HCT116 (cell line): ENCODE results near the gene ARHGAP31. TPM values are rescaled to one million over a fixed set of nuclear protein-coding genes. Genes with fewer than 3 reads are reported as not detected.

Experiments
- ATAC-seq: fragments of 200-7000 bp; cut with Tn5 transposase; 2 replicates; pipeline ENCODE4 v1.9.1; 2020; ENCODE audit warnings: mild to moderate bottlenecking, moderate library complexity
- BruUV-seq: library from RNA; stranded (reverse); fragments of 400-500 nt; replicated peaks from 2 replicates; lab custom pipeline; 2021; lab: Mats Ljungman, UMichigan
- CTCF ChIA-PET: fragments of 300-600 bp; sonication (Branson Sonifier 250); formaldehyde crosslinking; loops from one replicate; lab custom pipeline; 2021; ENCODE audit warnings: antibody characterized with exemption; lab: Charles Lee
- POLR2A ChIA-PET: fragments of 300-600, 350-600 bp; sonication (Branson Sonifier 250); formaldehyde crosslinking; loops from one replicate; lab custom pipeline; 2021; ENCODE audit warnings: antibody characterized with exemption; lab: Charles Lee
- RAD21 ChIA-PET, 2 experiments: fragments of 300-600 bp; sonication (Branson Sonifier 250); formaldehyde crosslinking; loops; one replicate each; lab custom pipeline; 2023; ENCODE audit warnings: low total read pairs in 2 of 2; ENCODE audit not compliant: uncharacterized antibody in 2 of 2, unreplicated experiment in 2 of 2, low non-redundant PET in 1 of 2; lab: Charles Lee
- DNase-seq: peaks from one replicate; pipeline ENCODE4 v3.0.0-alpha.2; 2010; ENCODE audit warnings: low read depth, low spot score
- H2AFZ ChIP-seq: fragments of 200-600 bp; shearing (Covaris generic), sonication (generic); 2 replicates; pipeline ENCODE4 v1.6.1; 2017; ENCODE audit warnings: low read depth, mixed run types, mixed read lengths, antibody characterized with exemption, low read length; ENCODE audit not compliant: poor library complexity, severe bottlenecking
- H3K27ac ChIP-seq: 2 replicates; pipeline ENCODE4 v1.5.1; 2012; ENCODE audit warnings: low read depth, low read length
- H3K27me3 ChIP-seq: fragments of 200-600 bp; sonication (generic); 2 replicates; pipeline ENCODE4 v1.6.1; 2016; ENCODE audit warnings: mixed run types, low read length, mixed read lengths; ENCODE audit not compliant: insufficient read depth
- H3K36me3 ChIP-seq, 2 experiments: fragments of 200-500 bp in 1 of 2; fragments of 200-600 bp in 1 of 2; sonication (Bioruptor generic) in 1 of 2; sonication (generic) in 1 of 2; 2 replicates each; pipeline versions ENCODE4 v1.5.1 to v1.6.1; 2014 to 2016; ENCODE audit warnings: low read length in 2 of 2, inconsistent platforms in 1 of 2, mixed read lengths in 1 of 2, mixed run types in 1 of 2; ENCODE audit not compliant: insufficient read depth in 2 of 2, control insufficient read depth in 1 of 2
- H3K4me1 ChIP-seq, 2 experiments: fragments of 200-600 bp in 1 of 2; sonication (generic) in 1 of 2; 2 replicates each; pipeline versions ENCODE4 v1.5.1 to v1.6.1; 2012 to 2017; ENCODE audit warnings: low read length in 2 of 2, inconsistent platforms in 1 of 2, mild to moderate bottlenecking in 1 of 2, mixed read lengths in 1 of 2, mixed run types in 1 of 2, moderate library complexity in 1 of 2; ENCODE audit not compliant: insufficient read depth in 2 of 2, control insufficient read depth in 1 of 2
- H3K4me2 ChIP-seq: fragments of 200-600 bp; sonication (generic); 2 replicates; pipeline ENCODE4 v1.6.1; 2017; ENCODE audit warnings: mixed run types, low read length, mixed read lengths
- H3K4me3 ChIP-seq, 2 experiments: fragments of 200-600 bp in 1 of 2; sonication (generic) in 1 of 2; replicated peaks in 1 of 2; 2 replicates each; pipeline ENCODE4 v1.5.1; 2011 to 2016; ENCODE audit warnings: low read length in 2 of 2, control low read depth in 1 of 2, low read depth in 1 of 2, mild to moderate bottlenecking in 1 of 2, mixed read lengths in 1 of 2, mixed run types in 1 of 2
- H3K79me2 ChIP-seq: fragments of 200-600 bp; sonication (generic); 2 replicates; pipeline ENCODE4 v1.6.1; 2017; ENCODE audit warnings: mild to moderate bottlenecking, mixed run types, low read length, moderate library complexity, mixed read lengths; ENCODE audit not compliant: insufficient read depth
- H3K9ac ChIP-seq: fragments of 200-600 bp; sonication (generic); 2 replicates; pipeline ENCODE4 v1.6.1; 2016; ENCODE audit warnings: low read length, mixed read lengths
- H3K9me2 ChIP-seq: fragments of 200-600 bp; sonication (generic), shearing (Covaris generic); 2 replicates; pipeline ENCODE4 v1.6.1; 2017; ENCODE audit warnings: mixed run types, mild to moderate bottlenecking, moderate library complexity; ENCODE audit not compliant: insufficient read depth
- H3K9me3 ChIP-seq, 2 experiments: fragments of 200-500 bp in 1 of 2; fragments of 200-600 bp in 1 of 2; sonication (Bioruptor generic) in 1 of 2; sonication (generic) in 1 of 2; 2 replicates each; pipeline ENCODE4 v1.6.1; 2014 to 2017; ENCODE audit warnings: low read length in 2 of 2, mixed read lengths in 2 of 2, inconsistent platforms in 1 of 2, low read depth in 1 of 2, mild to moderate bottlenecking in 1 of 2, mixed run types in 1 of 2, moderate library complexity in 1 of 2; ENCODE audit not compliant: control insufficient read depth in 1 of 2, insufficient read depth in 1 of 2
- H4K20me1 ChIP-seq: fragments of 200-600 bp; sonication (generic), shearing (Covaris generic); 2 replicates; pipeline ENCODE4 v1.6.1; 2017; ENCODE audit warnings: mixed run types, mild to moderate bottlenecking, moderate library complexity; ENCODE audit not compliant: insufficient read depth
- CBX3 ChIP-seq: IDR thresholded peaks from 2 replicates; pipeline ENCODE4 v1.6.1; 2012; ENCODE audit warnings: low read depth
- CEBPB ChIP-seq: IDR thresholded peaks from 2 replicates; pipeline ENCODE4 v1.6.1; 2012; ENCODE audit warnings: low read depth
- CTCF ChIP-seq, 3 experiments: fragments of 200-600 bp in 1 of 3; sonication (generic) in 1 of 3; IDR thresholded peaks in 2 of 3; conservative IDR thresholded peaks in 1 of 3; 2 replicates each; pipeline ENCODE4 v1.5.1; 2012 to 2017; ENCODE audit warnings: low read depth in 2 of 3, low read length in 2 of 3, antibody characterized with exemption in 1 of 3, borderline replicate concordance in 1 of 3, control low read depth in 1 of 3, mild to moderate bottlenecking in 1 of 3, mixed read lengths in 1 of 3, mixed run types in 1 of 3, moderate library complexity in 1 of 3; ENCODE audit not compliant: insufficient read depth in 1 of 3
- EGR1 ChIP-seq: IDR thresholded peaks from 2 replicates; pipeline ENCODE4 v1.6.1; 2012; ENCODE audit warnings: low read depth
- ELF1 ChIP-seq: IDR thresholded peaks from 2 replicates; pipeline ENCODE4 v1.6.1; 2012; ENCODE audit warnings: low read depth, borderline replicate concordance
- EZH2phosphoT487 ChIP-seq: fragments of 200-600 bp; IDR thresholded peaks from 2 replicates; pipeline ENCODE4 v1.6.1; 2018; ENCODE audit warnings: antibody characterized with exemption, borderline replicate concordance
- FOSL1 ChIP-seq: IDR thresholded peaks from 2 replicates; pipeline ENCODE4 v1.6.1; 2012; ENCODE audit warnings: low read depth
- POLR2A ChIP-seq: IDR thresholded peaks from 2 replicates; pipeline ENCODE4 v1.7.0; 2011; ENCODE audit warnings: borderline replicate concordance; ENCODE audit not compliant: insufficient read depth, insufficient read length; ENCODE audit errors: extremely low read depth
- REST ChIP-seq: IDR thresholded peaks from 2 replicates; pipeline ENCODE4 v1.6.1; 2012; ENCODE audit warnings: low read depth
- SRF ChIP-seq: IDR thresholded peaks from 2 replicates; pipeline ENCODE4 v1.6.1; 2012; ENCODE audit warnings: low read depth
- TCF7L2 ChIP-seq: IDR thresholded peaks from 2 replicates; pipeline ENCODE4 v1.7.0; 2011; ENCODE audit warnings: borderline replicate concordance, inconsistent platforms; ENCODE audit not compliant: insufficient read depth, insufficient read length; ENCODE audit errors: extremely low read depth
- YY1 ChIP-seq: IDR thresholded peaks from 2 replicates; pipeline ENCODE4 v1.6.1; 2011; ENCODE audit warnings: low read length, low read depth, moderate library complexity, mild to moderate bottlenecking; ENCODE audit not compliant: insufficient replicate concordance; ENCODE audit errors: extremely low read depth
- ZFX ChIP-seq: fragments of 450-650 bp; IDR thresholded peaks from 2 replicates; pipeline ENCODE4 v1.6.1; 2017
- ZNF274 ChIP-seq: fragments of 200-500 bp; sonication (Bioruptor generic); IDR thresholded peaks from 2 replicates; pipeline ENCODE4 v1.6.1; 2014; ENCODE audit warnings: mild to moderate bottlenecking, low read depth, low read length, inconsistent platforms
- intact Hi-C: fragments of 100-400 bp; cut with micrococcal nuclease; formaldehyde crosslinking; loops from 2 replicates; pipeline ENCODE4 v1.10.0; 2022
- total RNA-seq: library from RNA; stranded (reverse); gene quantifications from one replicate; pipeline ENCODE4 v1.2.1, GENCODE V29; 2021; ENCODE audit not compliant: unreplicated experiment

Gene ARHGAP31
- total RNA-seq, 1 experiment from 2014 or later: 0.93 TPM

GRCh38 chr3:119375106-119375505 is 80.9 kb downstream of the ARHGAP31 start:
- Histone ChIP-seq H3K9ac (no peak overlapping the region), H4K20me1 (no peaks in the 10 kb centered on the region), H3K4me1 (no peaks in the 10 kb centered on the region), H2AFZ (no peak overlapping the region), H3K27me3 (no peaks in the 10 kb centered on the region), H3K4me2 (no peak overlapping the region), H3K36me3 (no peaks in the 10 kb centered on the region), H3K4me3 (no peak overlapping the region), H3K27ac (no peak overlapping the region)
- ChIA-PET RAD21 (no interaction called here), CTCF (no interaction called here)
- intact Hi-C loops: no loop called here
- no TSS peak for BruUV-seq
- no peak for ATAC-seq
- TF ChIP-seq POLR2A (no peak), SRF (no peak), FOSL1 (no peak), ELF1 (no peak), ZFX (no peak), EGR1 (no peak), CEBPB (no peak)
- TF ChIP-seq, all 23 proteins: peak for 0
- Histone ChIP-seq H3K9me3 (no peaks in the 10 kb centered on the region), H3K9me2 (no peaks in the 10 kb centered on the region), H3K79me2 (no peaks in the 10 kb centered on the region)
- POLR2A ChIA-PET: no interaction called here
- no peak for DNase-seq

- RAD21 ChIA-PET: no interaction called here
- H3K9me2 ChIP-seq: no peaks in the 10 kb centered on the region
- POLR2A ChIA-PET: no interaction called here
- no peaks in the 10 kb centered on the region for H3K4me1 ChIP-seq
- no peak overlapping the region for H3K4me2 ChIP-seq
- H3K27me3 ChIP-seq: no peaks in the 10 kb centered on the region
- H4K20me1 ChIP-seq: no peaks in the 10 kb centered on the region
- no peaks in the 10 kb centered on the region for H3K9me3 ChIP-seq
- no peak for DNase-seq
- no peaks in the 10 kb centered on the region for H3K36me3 ChIP-seq
- no TSS peak for BruUV-seq
- intact Hi-C loops: no loop called here
- ATAC-seq: no peak
- H3K79me2 ChIP-seq: no peaks in the 10 kb centered on the region
- CTCF ChIA-PET: no interaction called here
- no peak overlapping the region for H2AFZ ChIP-seq
- no peak overlapping the region for H3K4me3 ChIP-seq
- no peak overlapping the region for H3K27ac ChIP-seq
- no peak overlapping the region for H3K9ac ChIP-seq
- TF ChIP-seq ZFX (no peak), YY1 (no peak), ZNF274 (no peak), REST (no peak), CEBPB (no peak), EZH2phosphoT487 (no peak), CBX3 (no peak), CTCF (IDR thresholded peaks at IDR 0.05 in 2 of 3, conservative IDR thresholded peaks at IDR 0.05 in 1 of 3; ENCODE audit: borderline replicate concordance in 1 of 3, insufficient read depth in 1 of 3, low read depth in 2 of 3, low read length in 2 of 3) (no peak), TCF7L2 (no peak)
Observed at GRCh38 chr3:119375510-119375909, 81.3 kb downstream of the ARHGAP31 start.
